Measurements from ENCODE around the gene KRT4. TPM values are rescaled to one million over a fixed set of nuclear protein-coding genes. Genes with fewer than 3 reads are reported as not detected.

KRT4 gene
- total and polyA plus RNA-seq, 2 experiments from 2014 or later = 0.22 TPM; not detected in 1

- Histone ChIP-seq H3K9ac (no peak overlapping the region), H3K4me1 (ENCODE audit: insufficient read depth) (no peaks in the 10 kb centered on the region), H3K4me2 (ENCODE audit: unreplicated experiment) (no peak overlapping the region), H3K36me3 (ENCODE audit: low read depth) (no peaks in the 10 kb centered on the region), H3K9me2 (ENCODE audit: insufficient read depth) (no peaks in the 10 kb centered on the region), H3K79me2 (ENCODE audit: insufficient read depth) (no peaks in the 10 kb centered on the region), H3K27me3 (replicated peaks; ENCODE audit: insufficient read depth) (peaks cover 38% of the 10 kb centered on the region), H3F3A (ENCODE audit: insufficient read depth) (no peaks in the 10 kb centered on the region), H2AFZ (no peak overlapping the region), H4K20me1 (ENCODE audit: insufficient read depth) (no peaks in the 10 kb centered on the region), H3K9me3 (ENCODE audit: low read depth) (no peaks in the 10 kb centered on the region), H3K27ac (no peak overlapping the region), H3K4me3 (no peak overlapping the region)
- no peak for DNase-seq
- WGBS, 2 experiments (ENCODE audit: low coverage in 1 of 2, low lambda C conversion rate in 2 of 2, missing lambda C conversion rate in 2 of 2) = 63 to 70% methylated on average over 6 of the region's 6 CpGs
- TF ChIP-seq EZH2phosphoT487 (IDR thresholded peaks at IDR 0.05; ENCODE audit: insufficient read depth, low read depth) = no peak
- TF ChIP-seq EZH2 (IDR thresholded peaks at IDR 0.05; ENCODE audit: insufficient read depth, poor library complexity, severe bottlenecking) = no peak
- in situ Hi-C loops (cut with MboI) = no loop called here
These were observed 35.6 kb upstream of the KRT4 start for GRCh38 chr12:52849511-52849910.

- no peaks in the 10 kb centered on the region for H3K79me2 ChIP-seq (ENCODE audit: insufficient read depth)
- H3K4me1 ChIP-seq (ENCODE audit: insufficient read depth) = no peaks in the 10 kb centered on the region
- H3K9ac ChIP-seq = no peak within 1 kb of the TSS
- H3F3A ChIP-seq (ENCODE audit: insufficient read depth) = no peaks in the 10 kb centered on the region
- no peak within 1 kb of the TSS for H3K4me2 ChIP-seq (ENCODE audit: unreplicated experiment)
- H2AFZ ChIP-seq = no peak within 1 kb of the TSS
- no peak for DNase-seq
- no peaks in the 10 kb centered on the region for H3K9me3 ChIP-seq (ENCODE audit: low read depth)
- H4K20me1 ChIP-seq (ENCODE audit: insufficient read depth) = no peaks in the 10 kb centered on the region
- TF ChIP-seq EZH2phosphoT487 (IDR thresholded peaks at IDR 0.05; ENCODE audit: insufficient read depth, low read depth) (no peak), EZH2 (IDR thresholded peaks at IDR 0.05; ENCODE audit: insufficient read depth, poor library complexity, severe bottlenecking) (no peak)
- H3K4me3 ChIP-seq = no peak within 1 kb of the TSS
- H3K27ac ChIP-seq = no peak within 1 kb of the TSS
- WGBS, 2 experiments (ENCODE audit: low coverage in 1 of 2, low lambda C conversion rate in 2 of 2, missing lambda C conversion rate in 2 of 2) = 62 to 64% methylated on average over 16 of the region's 16 CpGs
- H3K9me2 ChIP-seq (ENCODE audit: insufficient read depth) = no peaks in the 10 kb centered on the region
- H3K27me3 ChIP-seq (replicated peaks; ENCODE audit: insufficient read depth) = peaks cover 38% of the 10 kb centered on the region
- in situ Hi-C loops (cut with MboI) = no loop called here
- H3K36me3 ChIP-seq (ENCODE audit: low read depth) = no peaks in the 10 kb centered on the region
These were observed 34.8 kb upstream of the KRT4 start, which contains the start of gene KRT78 for GRCh38 chr12:52848661-52849255. TSS of gene KRT78 (minus strand) at chr12:52848994. CDS start at chr12:52848930, 64 bp downstream.

GRCh38 chr12:52847335-52848102 is 33.6 kb upstream of the KRT4 start:
- peaks cover 26% of the 10 kb centered on the region for H3K27me3 ChIP-seq (replicated peaks; ENCODE audit: insufficient read depth)
- H3K4me2 ChIP-seq (ENCODE audit: unreplicated experiment) = no peak overlapping the region
- TF ChIP-seq EZH2phosphoT487 (IDR thresholded peaks at IDR 0.05; ENCODE audit: insufficient read depth, low read depth) = no peak
- no peak for TF ChIP-seq EZH2 (IDR thresholded peaks at IDR 0.05; ENCODE audit: insufficient read depth, poor library complexity, severe bottlenecking)
- H4K20me1 ChIP-seq (ENCODE audit: insufficient read depth) = no peaks in the 10 kb centered on the region
- 55 to 58% methylated on average over 12 of the region's 12 CpGs for WGBS, 2 experiments (ENCODE audit: low coverage in 1 of 2, low lambda C conversion rate in 2 of 2, missing lambda C conversion rate in 2 of 2)
- in situ Hi-C loops (cut with MboI) = no loop called here
- H2AFZ ChIP-seq = no peak overlapping the region
- no peaks in the 10 kb centered on the region for H3K9me3 ChIP-seq (ENCODE audit: low read depth)
- no peak overlapping the region for H3K27ac ChIP-seq
- H3K9ac ChIP-seq = no peak overlapping the region
- H3K9me2 ChIP-seq (ENCODE audit: insufficient read depth) = no peaks in the 10 kb centered on the region
- DNase-seq = peak; percentile 44
- H3K79me2 ChIP-seq (ENCODE audit: insufficient read depth) = no peaks in the 10 kb centered on the region
- H3K36me3 ChIP-seq (ENCODE audit: low read depth) = no peaks in the 10 kb centered on the region
- no peak overlapping the region for H3K4me3 ChIP-seq
- no peaks in the 10 kb centered on the region for H3F3A ChIP-seq (ENCODE audit: insufficient read depth)
- H3K4me1 ChIP-seq (ENCODE audit: insufficient read depth) = no peaks in the 10 kb centered on the region

GRCh38 chr12:52846356-52846970 is 32.5 kb upstream of the KRT4 start:
- no peaks in the 10 kb centered on the region for H3K4me1 ChIP-seq (ENCODE audit: insufficient read depth)
- no peak overlapping the region for H3K4me3 ChIP-seq
- DNase-seq = no peak
- no peak overlapping the region for H3K9ac ChIP-seq
- H3K79me2 ChIP-seq (ENCODE audit: insufficient read depth) = no peaks in the 10 kb centered on the region
- no peaks in the 10 kb centered on the region for H4K20me1 ChIP-seq (ENCODE audit: insufficient read depth)
- no peak overlapping the region for H3K27ac ChIP-seq
- H3K27me3 ChIP-seq (replicated peaks; ENCODE audit: insufficient read depth) = peaks cover 16% of the 10 kb centered on the region; the same call in 1 of the 2 replicates
- no peaks in the 10 kb centered on the region for H3K36me3 ChIP-seq (ENCODE audit: low read depth)
- 45 to 53% methylated on average over 8 of the region's 8 CpGs for WGBS, 2 experiments (ENCODE audit: low coverage in 1 of 2, low lambda C conversion rate in 2 of 2, missing lambda C conversion rate in 2 of 2)
- TF ChIP-seq EZH2phosphoT487 (IDR thresholded peaks at IDR 0.05; ENCODE audit: insufficient read depth, low read depth) (no peak), EZH2 (IDR thresholded peaks at IDR 0.05; ENCODE audit: insufficient read depth, poor library complexity, severe bottlenecking) (no peak)
- no peaks in the 10 kb centered on the region for H3F3A ChIP-seq (ENCODE audit: insufficient read depth)
- no peaks in the 10 kb centered on the region for H3K9me2 ChIP-seq (ENCODE audit: insufficient read depth)
- H3K9me3 ChIP-seq (ENCODE audit: low read depth) = no peaks in the 10 kb centered on the region
- no peak overlapping the region for H2AFZ ChIP-seq
- in situ Hi-C loops (cut with MboI) = no loop called here
- no peak overlapping the region for H3K4me2 ChIP-seq (ENCODE audit: unreplicated experiment)

All from GM23248 (cell line).